Astrocyte of the spinal cord (primary cell): ENCODE results near the gene ARHGEF38.
"Not testable (repeated sequence)": the region's sequence is repeated elsewhere in the genome, so short reads cannot be mapped to it uniquely, and the experiment has no call there.

Experiments
- DNase-seq: peaks from one replicate; pipeline ENCODE4 v3.0.0; 2011; ENCODE audit warnings: low read depth, low spot score
- H3K4me3 ChIP-seq: 2 replicates; pipeline ENCODE4 v1.5.1; 2011; ENCODE audit warnings: low read depth, mild to moderate bottlenecking, low read length, moderate library complexity
- CTCF ChIP-seq: IDR thresholded peaks from 2 replicates; pipeline ENCODE4 v1.5.1; 2012; ENCODE audit warnings: low read depth, mild to moderate bottlenecking, low read length, inconsistent platforms
- in situ Hi-C: cut with HindIII; loops from 2 replicates; pipeline ENCODE4 v1.10.0; 2017; ENCODE audit warnings: low sequenced_read_pairs

The ARHGEF38 gene

GRCh38 chr4:105714932-105715331 lies 162.5 kb downstream of the ARHGEF38 start:
- no peak for TF ChIP-seq CTCF
- in situ Hi-C loops, result no loop called here
- H3K4me3 ChIP-seq, result no peak overlapping the region
- no peak for DNase-seq

GRCh38 chr4:105715692-105716278 lies 163.4 kb downstream of the ARHGEF38 start:
- peak; percentile 30 for TF ChIP-seq CTCF
- peak; percentile 56 for DNase-seq
- in situ Hi-C loops, result no loop called here
- H3K4me3 ChIP-seq, result no peak overlapping the region

- no peak overlapping the region for H3K4me3 ChIP-seq
- no peak for DNase-seq
- in situ Hi-C loops, result no loop called here
- no peak for TF ChIP-seq CTCF
Measured at GRCh38 chr4:105719204-105719603, 166.8 kb downstream of the ARHGEF38 start.

GRCh38 chr4:105725623-105726022 lies 173.2 kb downstream of the ARHGEF38 start:
- H3K4me3 ChIP-seq, result no peak overlapping the region
- DNase-seq, result no peak
- in situ Hi-C loops, result no loop called here
- no peak for TF ChIP-seq CTCF

- H3K4me3 ChIP-seq, DNase-seq, in situ Hi-C loops: not testable (repeated sequence)
Measured at GRCh38 chr4:105729895-105730294, 177.5 kb downstream of the ARHGEF38 start.
